Psoas muscle (tissue), 8 donors: ENCODE data around the gene PRRT4. TPM values are rescaled to one million over a fixed set of nuclear protein-coding genes. Genes with fewer than 3 reads are reported as not detected.

Source experiments
- ATAC-seq, 4 donors: fragments of 200-7000 bp; cut with Tn5 transposase; one replicate each; pipeline ENCODE4 v1.9.1; 2020; ENCODE audit warnings: moderate library complexity in 3 of 4, mild to moderate bottlenecking in 2 of 4
- DNase-seq, 2 donors: peaks; one replicate each; pipeline ENCODE4 v3.0.0-alpha.2; 2020
- H3K27ac ChIP-seq: fragments of 200-600 bp; one replicate; pipeline ENCODE4 v1.8.0; 2022
- H3K27me3 ChIP-seq, 3 donors: fragments of 200-600 bp in 1 of 3; one replicate each; pipeline versions ENCODE4 v1.6.1 to v1.8.0; 2013 to 2022; ENCODE audit warnings: low read length in 2 of 3, mild to moderate bottlenecking in 2 of 3, moderate library complexity in 1 of 3; ENCODE audit not compliant: insufficient read depth in 3 of 3
- H3K36me3 ChIP-seq, 2 donors: fragments of 200-600 bp in 1 of 2; one replicate each; pipeline versions ENCODE4 v1.6.1 to v1.8.0; 2013 to 2022; ENCODE audit warnings: low read depth in 1 of 2, mild to moderate bottlenecking in 1 of 2, moderate library complexity in 1 of 2; ENCODE audit not compliant: insufficient read depth in 1 of 2
- H3K4me1 ChIP-seq: fragments of 200-600 bp; one replicate; pipeline ENCODE4 v1.8.0; 2022
- H3K4me3 ChIP-seq: fragments of 200-600 bp; one replicate; pipeline ENCODE4 v1.8.0; 2022; ENCODE audit warnings: mild to moderate bottlenecking
- H3K9me3 ChIP-seq: fragments of 200-600 bp; one replicate; pipeline ENCODE4 v1.8.0; 2022
- CTCF ChIP-seq: fragments of 200-600 bp; IDR thresholded peaks from one replicate; pipeline ENCODE4 v1.8.0; 2022; ENCODE audit warnings: antibody characterized with exemption
- WGBS, 3 donors: extraction: QIAGEN DNeasy Blood & Tissue Kit; methylation state at CpG; one replicate each; pipeline versions ENCODE4 v1.1.6 to v1.1.7; 2013; 5-methylcytosine and 5-hydroxymethylcytosine counted together
- intact Hi-C, 2 donors: fragments of 100-400 bp; cut with DNase I; formaldehyde crosslinking; loops; one replicate each; pipeline versions ENCODE4 v1.11.0 to v1.14.2; 2022
- polyA plus RNA-seq, 3 donors: library from polyadenylated mRNA; stranded (reverse); fragments of 200-250 nt; gene quantifications; one replicate each; pipeline ENCODE4 v1.2.3, GENCODE V29; 2013
- total RNA-seq, 4 donors: library from RNA; stranded (reverse); fragmentation: NEBNext Ultra II Directional in 2 of 4; extraction: Animal tissue kit (Norgen Biotek cat#: 25700) in 2 of 4; gene quantifications; one replicate each; pipeline versions ENCODE4 v1.2.1 to v1.2.4, GENCODE V29; 2021 to 2023
- donor health status: healthy with polysubstance abuse.
- donor health status: DM: no; HTN: no; CAD: no; lungs with moderate emphysema.
- donor health status: Bipolar disorder and iron deficiency.
- donor health status: healthy.
- donor health status: DM: yes; HTN: yes; CAD: no.
- donor health status: DM: no; HTN: no; CAD: no.
- donor health status: DM: no; HTN: no; CAD: no.
- donor health status: DM: yes; HTN: yes; CAD: no.

The PRRT4 gene
- total and polyA plus RNA-seq, 7 donors: 0.87 to 27.7 (median 3.5) TPM

- no peak for TF ChIP-seq CTCF
- Histone ChIP-seq H3K36me3 (peaks cover 24 to 100% of the 10 kb centered on the region in 2 donors), H3K27me3 (no peaks in the 10 kb centered on the region), H3K9me3 (no peaks in the 10 kb centered on the region), H3K4me3 (no peak overlapping the region), H3K27ac (peak overlapping the region; percentile 4), H3K4me1 (no peaks in the 10 kb centered on the region)
- DNase-seq (no peak), ATAC-seq (no peak)
- intact Hi-C loops: no loop called here
- 91 to 94% (median 93%) methylated on average over 9 of the region's 9 CpGs for WGBS, 3 donors
Measured at GRCh38 chr7:128324368-128324680, 37.2 kb downstream of the PRRT4 start.

DNA sequence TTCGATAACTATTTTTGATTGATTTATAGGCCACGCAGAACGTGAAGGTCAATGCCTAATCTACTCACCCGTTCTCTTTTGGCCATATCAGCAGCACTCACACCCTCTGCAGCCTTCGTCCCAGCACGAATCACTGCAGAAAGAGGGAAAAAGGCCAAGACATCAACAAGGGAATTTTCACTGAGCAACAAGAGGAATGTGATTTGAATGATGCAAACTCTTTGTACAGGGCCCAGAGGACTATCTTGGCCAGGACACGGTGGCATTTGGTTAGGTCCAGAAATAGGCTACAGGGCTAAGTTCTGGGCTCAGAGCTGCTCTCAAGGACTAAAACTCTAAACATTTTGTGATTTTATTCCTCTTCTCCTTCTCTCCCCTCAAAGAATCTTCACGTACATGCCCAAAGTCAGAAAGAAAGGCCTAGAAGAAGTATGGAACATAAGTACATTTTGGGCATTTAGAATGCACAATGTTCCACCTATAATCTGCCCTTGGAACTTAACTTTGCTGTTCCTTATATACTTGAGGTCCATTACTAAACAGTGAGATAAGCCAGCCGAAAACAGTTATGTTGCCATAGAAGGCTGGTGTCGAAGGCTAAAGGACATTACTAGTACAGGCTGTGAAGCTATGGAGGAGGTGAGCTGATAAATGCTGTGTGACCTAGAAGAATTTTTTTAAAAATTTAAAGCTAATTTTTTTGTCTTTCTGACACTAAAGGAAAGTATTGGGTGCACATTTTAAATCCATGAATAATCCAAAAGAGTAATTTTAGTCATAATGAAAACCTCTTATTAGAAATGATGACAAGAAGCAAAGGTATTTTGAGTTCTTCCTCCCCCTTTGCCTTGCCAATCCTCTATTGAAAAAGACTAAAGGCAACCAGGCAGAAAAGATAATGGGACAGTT, 37.8 kb downstream of the PRRT4 start:
- no peak overlapping the region for H3K4me3 ChIP-seq
- 57 to 73% (median 57%) methylated on average over 10 of the region's 10 CpGs for WGBS, 3 donors
- peaks cover 29 to 100% of the 10 kb centered on the region in 2 donors for H3K36me3 ChIP-seq
- peak; percentile 42 to 78 (median 72) for ATAC-seq
- no peaks in the 10 kb centered on the region for H3K27me3 ChIP-seq
- no peak for TF ChIP-seq CTCF
- intact Hi-C loops: no loop called here
- DNase-seq: no peak
- peak overlapping the region; percentile 4 for H3K27ac ChIP-seq
- no peaks in the 10 kb centered on the region for H3K9me3 ChIP-seq
- H3K4me1 ChIP-seq: no peaks in the 10 kb centered on the region

DNA sequence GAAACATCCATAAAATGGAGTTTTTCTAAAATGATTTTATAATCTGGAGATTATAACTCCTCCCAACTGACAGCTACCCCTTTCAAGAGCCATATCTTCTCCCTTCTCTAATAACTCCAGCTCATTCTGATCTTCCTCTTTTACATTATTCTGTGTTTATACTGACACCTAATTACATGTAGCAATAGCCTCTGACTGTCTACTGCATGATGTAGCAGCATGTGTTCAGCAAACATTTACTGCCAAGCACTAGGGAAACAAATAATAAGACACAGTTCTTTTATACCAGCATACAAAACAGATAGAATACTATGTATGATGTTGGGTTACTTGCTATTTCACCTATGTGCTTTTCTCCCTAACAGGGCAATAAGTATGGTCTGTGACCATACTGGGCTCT, 38.5 kb downstream of the PRRT4 start:
- ATAC-seq (peak in 2 of 4 donors; percentile 28 to 40), DNase-seq (no peak)
- no peak for TF ChIP-seq CTCF
- Histone ChIP-seq H3K4me3 (no peak overlapping the region), H3K27me3 (no peaks in the 10 kb centered on the region), H3K27ac (no peak overlapping the region), H3K9me3 (no peaks in the 10 kb centered on the region), H3K4me1 (no peaks in the 10 kb centered on the region), H3K36me3 (peaks cover 30 to 100% of the 10 kb centered on the region in 2 donors)
- intact Hi-C loops: no loop called here

DNA sequence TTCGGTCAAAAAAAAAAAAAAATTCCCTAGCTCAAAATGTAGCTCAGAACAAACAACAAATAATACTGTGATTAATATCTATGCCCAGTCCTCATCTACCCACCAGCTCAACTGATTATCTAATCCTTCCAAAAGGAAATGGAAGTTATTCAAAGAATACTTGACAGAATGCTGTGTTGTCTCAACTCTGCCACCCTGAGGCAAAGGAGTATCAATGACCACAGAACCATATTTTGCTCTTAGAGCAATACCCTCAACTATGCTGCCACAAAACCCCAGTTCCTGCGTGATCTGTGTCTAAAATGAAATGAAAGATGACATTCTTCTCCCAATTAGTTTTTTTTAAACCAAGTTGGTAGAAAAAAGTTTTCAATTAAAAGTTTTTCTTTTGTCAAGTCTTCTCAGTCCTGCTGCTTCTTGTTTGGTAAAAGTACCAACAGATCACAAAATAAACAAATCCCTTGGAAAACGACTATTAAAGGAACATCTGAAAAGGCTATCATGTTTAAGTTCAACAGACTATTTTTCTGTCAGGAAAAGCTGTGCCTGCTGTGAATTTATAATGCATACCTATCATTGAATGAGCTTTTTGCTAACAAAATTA, 39.3 kb downstream of the PRRT4 start:
- TF ChIP-seq CTCF: peak; percentile 21
- H3K27ac ChIP-seq: no peak overlapping the region
- peaks cover 36 to 100% of the 10 kb centered on the region in 2 donors for H3K36me3 ChIP-seq
- H3K4me3 ChIP-seq: no peak overlapping the region
- no peaks in the 10 kb centered on the region for H3K9me3 ChIP-seq
- H3K27me3 ChIP-seq: no peaks in the 10 kb centered on the region
- ATAC-seq: peak in 3 of 4 donors; percentile 27 to 54 (median 47)
- intact Hi-C loops: no loop called here
- WGBS, 3 donors: 74 to 80% (median 78%) methylated on average over 3 of the region's 3 CpGs
- no peak for DNase-seq
- H3K4me1 ChIP-seq: no peaks in the 10 kb centered on the region
